Left kidney (tissue), 2 donors: ENCODE measurements around the gene POMT1. TPM values are rescaled to one million over a fixed set of nuclear protein-coding genes. Genes with fewer than 3 reads are reported as not detected.
"Not testable (repeated sequence)": the region's sequence is repeated elsewhere in the genome, so short reads cannot be mapped to it uniquely, and the experiment has no call there.

Source experiments
- DNase-seq: peaks from one replicate; pipeline ENCODE4 v3.0.0-alpha.2; 2013
- polyA plus RNA-seq: library from polyadenylated mRNA; unstranded; fragments of 120-200 nt; gene quantifications from one replicate; pipeline ENCODE4 v1.2.1, GENCODE V29; 2013; ENCODE audit not compliant: insufficient read length

The POMT1 gene
- polyA plus RNA-seq, 1 donor, result 44.6 TPM

- no peak for DNase-seq
These were observed 21.0 kb downstream of the POMT1 start for GRCh38 chr9:131523451-131524435.

GRCh38 chr9:131524665-131525315 lies 22.1 kb downstream of the POMT1 start:
- no peak for DNase-seq

GRCh38 chr9:131525643-131526565 lies 23.2 kb downstream of the POMT1 start:
- no peak for DNase-seq

GRCh38 chr9:131528186-131528585 lies 25.5 kb downstream of the POMT1 start:
- DNase-seq, result no peak

- DNase-seq, result no peak
These were observed 26.3 kb downstream of the POMT1 start for GRCh38 chr9:131528886-131529505.

- no peak for DNase-seq
These were observed 27.2 kb downstream of the POMT1 start for GRCh38 chr9:131529597-131530545.

- DNase-seq, result no peak
These were observed 27.8 kb downstream of the POMT1 start for GRCh38 chr9:131530546-131530919.

GRCh38 chr9:131530920-131531832 lies 28.5 kb downstream of the POMT1 start, which contains the start of gene UCK1:
Gene UCK1, minus strand, starts transcription at chr9:131531263. Its CDS starts 89 bp downstream, at chr9:131531174.
- peak; percentile 84 for DNase-seq

- DNase-seq, result no peak
These were observed 32.1 kb downstream of the POMT1 start for GRCh38 chr9:131534721-131535237.

GRCh38 chr9:131537946-131538345 lies 35.2 kb downstream of the POMT1 start:
- no peak for DNase-seq

- no peak for DNase-seq
These were observed 36.7 kb downstream of the POMT1 start for GRCh38 chr9:131539223-131539923.

GRCh38 chr9:131543141-131543540 lies 40.4 kb downstream of the POMT1 start:
- DNase-seq, result no peak

GRCh38 chr9:131545003-131545785 lies 42.5 kb downstream of the POMT1 start, which contains the start of gene PRRT1B:
Gene PRRT1B, plus strand, starts transcription at chr9:131545523. Its CDS starts 93 bp downstream, at chr9:131545616.
- peak; percentile 75 for DNase-seq

GRCh38 chr9:131545786-131546335 lies 43.1 kb downstream of the POMT1 start:
- no peak for DNase-seq

GRCh38 chr9:131546336-131547084 lies 43.8 kb downstream of the POMT1 start:
- peak; percentile 78 for DNase-seq

- not testable (repeated sequence) for DNase-seq
These were observed 46.5 kb downstream of the POMT1 start for GRCh38 chr9:131549186-131549585.
